ENCODE data around the gene LNX1. TPM values are rescaled to one million over a fixed set of nuclear protein-coding genes. Genes with fewer than 3 reads are reported as not detected.

Gene LNX1
- total RNA-seq, 1 experiment from 2014 or later, result 9.3 TPM

DNA sequence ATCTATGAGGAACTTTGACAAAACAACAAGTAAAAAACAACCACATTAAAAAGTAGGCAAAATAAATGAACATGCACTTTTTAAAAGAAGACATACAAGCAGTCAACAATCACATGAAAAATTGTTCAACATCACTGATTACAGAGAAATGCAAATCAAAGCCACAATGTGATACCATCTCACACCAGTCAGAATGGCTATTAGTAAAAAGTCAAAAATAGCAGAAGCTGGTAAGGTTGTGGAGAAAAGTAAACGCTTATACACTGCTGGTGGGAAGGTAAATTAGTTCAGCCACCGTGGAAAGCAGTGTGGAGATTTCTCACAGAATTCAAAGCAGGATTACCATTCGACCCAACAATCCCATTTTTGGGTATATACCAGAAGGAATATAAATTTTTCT, 17.0 kb upstream of the LNX1 start:
- no TSS peak for BruUV-seq (replicated peaks)
- TF ChIP-seq, protein P1, sequence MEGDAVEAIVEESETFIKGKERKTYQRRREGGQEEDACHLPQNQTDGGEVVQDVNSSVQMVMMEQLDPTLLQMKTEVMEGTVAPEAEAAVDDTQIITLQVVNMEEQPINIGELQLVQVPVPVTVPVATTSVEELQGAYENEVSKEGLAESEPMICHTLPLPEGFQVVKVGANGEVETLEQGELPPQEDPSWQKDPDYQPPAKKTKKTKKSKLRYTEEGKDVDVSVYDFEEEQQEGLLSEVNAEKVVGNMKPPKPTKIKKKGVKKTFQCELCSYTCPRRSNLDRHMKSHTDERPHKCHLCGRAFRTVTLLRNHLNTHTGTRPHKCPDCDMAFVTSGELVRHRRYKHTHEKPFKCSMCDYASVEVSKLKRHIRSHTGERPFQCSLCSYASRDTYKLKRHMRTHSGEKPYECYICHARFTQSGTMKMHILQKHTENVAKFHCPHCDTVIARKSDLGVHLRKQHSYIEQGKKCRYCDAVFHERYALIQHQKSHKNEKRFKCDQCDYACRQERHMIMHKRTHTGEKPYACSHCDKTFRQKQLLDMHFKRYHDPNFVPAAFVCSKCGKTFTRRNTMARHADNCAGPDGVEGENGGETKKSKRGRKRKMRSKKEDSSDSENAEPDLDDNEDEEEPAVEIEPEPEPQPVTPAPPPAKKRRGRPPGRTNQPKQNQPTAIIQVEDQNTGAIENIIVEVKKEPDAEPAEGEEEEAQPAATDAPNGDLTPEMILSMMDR (IDR thresholded peaks at IDR 0.05; ENCODE audit: insufficient read depth in 1 of 2, low read depth in 1 of 2, low read length in 1 of 2, severe bottlenecking in 1 of 2, unreplicated experiment in 1 of 2), result no peak
- H3K27me3 ChIP-seq (replicated peaks; ENCODE audit: control insufficient read depth, insufficient read depth, low read length), result no peaks in the 10 kb centered on the region
- H3K36me3 Mint-ChIP-seq (ENCODE audit: insufficient read depth, unreplicated experiment), result no peaks in the 10 kb centered on the region
- 0 out of 2 replicates have a peak, but pooled peaks cover 2% of the 10 kb centered on the region for H3K9me3 ChIP-seq
- ChIA-PET CTCF (no interaction called here), POLR2A (no interaction called here)
- no peak for DNase-seq
- H3K4me1 ChIP-seq, result no peaks in the 10 kb centered on the region
- no peaks in the 10 kb centered on the region for H3K27me3 Mint-ChIP-seq (ENCODE audit: insufficient read depth, unreplicated experiment)
- no peaks in the 10 kb centered on the region for H3K36me3 ChIP-seq (ENCODE audit: control insufficient read depth, insufficient read depth, low read length)
- H3K4me3 ChIP-seq (ENCODE audit: low read depth, low read length), result no peak overlapping the region
- H3K9me3 Mint-ChIP-seq (ENCODE audit: unreplicated experiment), result peaks cover 9% of the 10 kb centered on the region
- intact Hi-C loops (cut with micrococcal nuclease; ENCODE audit: unreplicated experiment), result no loop called here
- H3K4me3 Mint-ChIP-seq (ENCODE audit: unreplicated experiment), result no peak overlapping the region
- H3K4me1 Mint-ChIP-seq (ENCODE audit: low read depth, unreplicated experiment), result no peaks in the 10 kb centered on the region
- no peak overlapping the region for H3K27ac Mint-ChIP-seq (ENCODE audit: unreplicated experiment)

DNA sequence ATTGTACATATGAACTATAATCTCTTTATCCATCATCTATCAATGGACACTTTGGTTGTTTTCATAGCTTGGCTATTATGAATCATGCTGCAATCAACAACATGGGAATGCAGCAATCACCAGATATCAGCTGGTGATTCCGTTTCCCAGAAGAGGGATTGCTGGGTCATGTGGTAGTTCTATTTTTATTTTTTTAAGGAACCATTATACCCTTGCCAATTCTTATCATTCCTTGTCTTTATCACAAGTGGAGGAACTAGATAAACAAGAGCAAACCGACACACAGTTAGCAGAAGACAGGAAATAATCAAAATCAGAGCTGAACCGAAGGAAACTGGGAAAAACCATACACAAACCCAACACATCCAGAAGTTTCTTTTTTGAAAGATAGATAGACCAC, 14.5 kb upstream of the LNX1 start:
- no peaks in the 10 kb centered on the region for H3K27me3 Mint-ChIP-seq (ENCODE audit: insufficient read depth, unreplicated experiment)
- CTCF ChIA-PET, result no interaction called here

DNA sequence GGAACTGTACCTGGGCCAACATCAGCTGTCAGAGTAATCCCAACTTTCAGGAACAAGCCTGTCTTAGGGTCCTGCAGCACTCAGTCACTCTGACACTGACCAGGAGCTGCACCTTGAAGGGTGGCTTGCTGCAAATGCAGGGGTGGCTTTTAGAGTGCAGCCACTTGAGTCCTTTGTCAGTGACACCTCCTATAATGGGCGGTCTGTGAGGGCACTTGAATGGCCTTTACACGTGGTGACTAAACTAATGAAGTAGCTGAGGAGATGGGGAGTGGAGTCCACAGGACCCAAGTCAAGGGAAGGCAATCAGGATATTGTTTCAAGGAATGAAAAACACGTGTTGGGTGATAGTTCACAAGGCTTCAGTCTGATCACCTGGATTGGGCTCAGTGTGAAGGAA, 11.1 kb upstream of the LNX1 start:
- H3K4me1 ChIP-seq, result peaks cover 6% of the 10 kb centered on the region
- H3K4me1 Mint-ChIP-seq (ENCODE audit: low read depth, unreplicated experiment), result peaks cover 7% of the 10 kb centered on the region
- H3K27me3 Mint-ChIP-seq (ENCODE audit: insufficient read depth, unreplicated experiment), result no peaks in the 10 kb centered on the region
- H3K9me3 ChIP-seq, result 0 out of 2 replicates have a peak, but pooled peaks cover 2% of the 10 kb centered on the region
- ChIA-PET CTCF (no interaction called here), POLR2A (no interaction called here)
- DNase-seq, result no peak
- no peak overlapping the region for H3K27ac Mint-ChIP-seq (ENCODE audit: unreplicated experiment)
- TF ChIP-seq, protein P1 (IDR thresholded peaks at IDR 0.05; ENCODE audit: insufficient read depth in 1 of 2, low read depth in 1 of 2, low read length in 1 of 2, severe bottlenecking in 1 of 2, unreplicated experiment in 1 of 2), result no peak
- no peak overlapping the region for H3K4me3 ChIP-seq (ENCODE audit: low read depth, low read length)
- H3K36me3 ChIP-seq (ENCODE audit: control insufficient read depth, insufficient read depth, low read length), result no peaks in the 10 kb centered on the region
- no peaks in the 10 kb centered on the region for H3K36me3 Mint-ChIP-seq (ENCODE audit: insufficient read depth, unreplicated experiment)
- BruUV-seq (replicated peaks), result no TSS peak
- intact Hi-C loops (cut with micrococcal nuclease; ENCODE audit: unreplicated experiment), result no loop called here
- no peaks in the 10 kb centered on the region for H3K9me3 Mint-ChIP-seq (ENCODE audit: unreplicated experiment)
- no peak overlapping the region for H3K4me3 Mint-ChIP-seq (ENCODE audit: unreplicated experiment)
- no peaks in the 10 kb centered on the region for H3K27me3 ChIP-seq (replicated peaks; ENCODE audit: control insufficient read depth, insufficient read depth, low read length)

More for the DNA sequence above, 14.5 kb upstream of the LNX1 start:
- no TSS peak for BruUV-seq (replicated peaks)
- H3K27ac Mint-ChIP-seq (ENCODE audit: unreplicated experiment), result no peak overlapping the region
- peaks cover 9% of the 10 kb centered on the region for H3K9me3 Mint-ChIP-seq (ENCODE audit: unreplicated experiment)
- no peak for DNase-seq
- Histone ChIP-seq H3K36me3 (ENCODE audit: control insufficient read depth, insufficient read depth, low read length) (no peaks in the 10 kb centered on the region), H3K27me3 (replicated peaks; ENCODE audit: control insufficient read depth, insufficient read depth, low read length) (no peaks in the 10 kb centered on the region), H3K9me3 (0 out of 2 replicates have a peak, but pooled peaks cover 2% of the 10 kb centered on the region), H3K4me3 (ENCODE audit: low read depth, low read length) (no peak overlapping the region), H3K4me1 (no peaks in the 10 kb centered on the region)
- H3K36me3 Mint-ChIP-seq (ENCODE audit: insufficient read depth, unreplicated experiment), result no peaks in the 10 kb centered on the region
- H3K4me1 Mint-ChIP-seq (ENCODE audit: low read depth, unreplicated experiment), result no peaks in the 10 kb centered on the region
- no peak overlapping the region for H3K4me3 Mint-ChIP-seq (ENCODE audit: unreplicated experiment)
- TF ChIP-seq, protein P1 (IDR thresholded peaks at IDR 0.05; ENCODE audit: insufficient read depth in 1 of 2, low read depth in 1 of 2, low read length in 1 of 2, severe bottlenecking in 1 of 2, unreplicated experiment in 1 of 2), result no peak
- POLR2A ChIA-PET, result no interaction called here
- intact Hi-C loops (cut with micrococcal nuclease; ENCODE audit: unreplicated experiment), result no loop called here
